Measurements from ENCODE around the gene BAZ2B. TPM values are rescaled to one million over a fixed set of nuclear protein-coding genes. Genes with fewer than 3 reads are reported as not detected.
A peak's percentile ranks its signal among the peaks of the same experiment; 100 is the strongest.

The BAZ2B gene
- total and polyA plus RNA-seq, 2 donors (not counting 3 experiments of a cell fraction or from before 2014, with no cell fraction given), result 22.1 to 73.8 TPM

DNA sequence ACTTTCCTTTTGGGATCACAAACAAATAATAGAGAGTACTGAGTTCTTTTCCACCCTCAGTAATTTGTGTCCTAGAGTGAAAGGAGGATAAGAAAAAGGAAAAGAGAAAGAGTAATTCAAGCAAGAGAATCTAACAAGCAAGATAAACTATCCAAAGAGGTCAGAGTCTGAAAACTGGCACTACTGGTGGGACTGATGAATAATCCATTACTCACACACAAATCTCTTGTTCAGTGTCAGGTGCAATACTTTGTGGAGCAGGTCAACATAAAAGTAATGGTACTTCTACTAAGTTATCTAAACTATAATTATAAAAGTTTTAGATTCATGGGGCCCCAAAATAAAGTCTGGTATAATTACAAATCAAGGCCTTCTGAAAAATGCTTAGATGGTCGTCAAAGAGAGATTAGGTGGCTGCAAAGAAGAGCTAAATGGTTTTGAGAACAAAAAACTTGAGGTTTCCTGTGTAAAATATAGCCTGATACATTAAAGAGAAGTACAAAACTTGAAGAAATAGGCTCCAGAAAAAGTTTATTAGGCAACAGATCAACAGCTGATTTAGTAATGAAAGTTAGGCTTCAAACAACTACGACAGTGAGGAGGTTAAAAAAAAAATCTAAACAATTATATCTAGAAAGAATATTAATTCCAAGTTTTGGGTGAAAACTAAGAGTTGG, 109.4 kb downstream of the BAZ2B start:
- POLR2A ChIA-PET, result no interaction called here

More for the DNA sequence above, 109.4 kb downstream of the BAZ2B start:
- DNase-seq (ENCODE audit: low read depth, low spot score), result peak; percentile 40
- intact Hi-C loops (cut with micrococcal nuclease), result no loop called here
- Histone ChIP-seq H3K79me2 (ENCODE audit: control insufficient read depth, insufficient read depth, low read length) (peaks cover 7% of the 10 kb centered on the region), H3K9ac (replicated peaks; ENCODE audit: extremely low read depth, insufficient read depth, low read length) (no peak overlapping the region), H3K4me2 (ENCODE audit: insufficient read depth, low read length) (no peak overlapping the region), H4K20me1 (replicated peaks; ENCODE audit: control insufficient read depth, extremely low read depth, insufficient read depth, low read length) (peaks cover 2% of the 10 kb centered on the region), H2AFZ (ENCODE audit: low read depth, low read length) (no peak overlapping the region), H3K27ac (ENCODE audit: insufficient read depth, low read depth, low read length) (no peak overlapping the region), H3K4me1 (ENCODE audit: control insufficient read depth, extremely low read depth, insufficient read depth, low read length) (peaks cover 5% of the 10 kb centered on the region), H3K27me3 (ENCODE audit: control insufficient read depth in 2 of 2, insufficient read depth in 2 of 2, low read length in 2 of 2) (no peaks in the 10 kb centered on the region), H3K9me3 (replicated peaks; ENCODE audit: control insufficient read depth, insufficient read depth, low read length) (no peaks in the 10 kb centered on the region), H3K36me3 (ENCODE audit: control insufficient read depth in 2 of 2, extremely low read depth in 1 of 2, insufficient read depth in 2 of 2, low read length in 2 of 2) (no peaks in the 10 kb centered on the region), H3K4me3 (replicated peaks in 1 of 3; ENCODE audit: insufficient read depth in 1 of 3, low read depth in 1 of 3, low read length in 3 of 3) (no peak overlapping the region), H3K9me1 (replicated peaks; ENCODE audit: control insufficient read depth, extremely low read depth, insufficient read depth, low read length) (no peaks in the 10 kb centered on the region)
- CTCF ChIA-PET, result interaction anchor here (1.5 kb wide), 1 partner anchor 9 kb away, joined by 8 read pairs; no protein-coding TSS in a partner anchor
- dilution Hi-C loops (cut with MboI; ENCODE audit: extremely low pct_ligation_motif_present, low sequenced_read_pairs), result no loop called here
- no peak for FAIRE-seq
- TF ChIP-seq GATA2 (IDR thresholded peaks at IDR 0.05; ENCODE audit: insufficient read depth, insufficient read length, low read depth, low read length) (no peak), FOS (IDR thresholded peaks at IDR 0.05; ENCODE audit: borderline replicate concordance, insufficient read depth, low read length) (peak; percentile 61), POLR2A (IDR thresholded peaks at IDR 0.05; ENCODE audit: low read depth, low read length) (no peak), POLR2AphosphoS5 (IDR thresholded peaks at IDR 0.05; ENCODE audit: insufficient read depth, low read depth, low read length) (no peak), EZH2 (IDR thresholded peaks at IDR 0.05; ENCODE audit: borderline replicate concordance, low read depth, low read length, severe bottlenecking) (no peak), MYC (IDR thresholded peaks at IDR 0.05; ENCODE audit: low read depth, low read length) (no peak)
- TF ChIP-seq, protein P1, sequence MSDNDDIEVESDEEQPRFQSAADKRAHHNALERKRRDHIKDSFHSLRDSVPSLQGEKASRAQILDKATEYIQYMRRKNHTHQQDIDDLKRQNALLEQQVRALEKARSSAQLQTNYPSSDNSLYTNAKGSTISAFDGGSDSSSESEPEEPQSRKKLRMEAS (IDR thresholded peaks at IDR 0.05; ENCODE audit: insufficient read depth, insufficient read length), result no peak
- TF ChIP-seq, protein P2, sequence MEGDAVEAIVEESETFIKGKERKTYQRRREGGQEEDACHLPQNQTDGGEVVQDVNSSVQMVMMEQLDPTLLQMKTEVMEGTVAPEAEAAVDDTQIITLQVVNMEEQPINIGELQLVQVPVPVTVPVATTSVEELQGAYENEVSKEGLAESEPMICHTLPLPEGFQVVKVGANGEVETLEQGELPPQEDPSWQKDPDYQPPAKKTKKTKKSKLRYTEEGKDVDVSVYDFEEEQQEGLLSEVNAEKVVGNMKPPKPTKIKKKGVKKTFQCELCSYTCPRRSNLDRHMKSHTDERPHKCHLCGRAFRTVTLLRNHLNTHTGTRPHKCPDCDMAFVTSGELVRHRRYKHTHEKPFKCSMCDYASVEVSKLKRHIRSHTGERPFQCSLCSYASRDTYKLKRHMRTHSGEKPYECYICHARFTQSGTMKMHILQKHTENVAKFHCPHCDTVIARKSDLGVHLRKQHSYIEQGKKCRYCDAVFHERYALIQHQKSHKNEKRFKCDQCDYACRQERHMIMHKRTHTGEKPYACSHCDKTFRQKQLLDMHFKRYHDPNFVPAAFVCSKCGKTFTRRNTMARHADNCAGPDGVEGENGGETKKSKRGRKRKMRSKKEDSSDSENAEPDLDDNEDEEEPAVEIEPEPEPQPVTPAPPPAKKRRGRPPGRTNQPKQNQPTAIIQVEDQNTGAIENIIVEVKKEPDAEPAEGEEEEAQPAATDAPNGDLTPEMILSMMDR (IDR thresholded peaks at IDR 0.05; ENCODE audit: extremely low read depth in 1 of 2, insufficient read depth in 1 of 2, low read depth in 1 of 2, low read length in 2 of 2), result no peak
- BruUV-seq (replicated peaks), result no TSS peak

All from endothelial cell of umbilical vein (primary cell).